ENCODE data around the gene CASZ1.

CASZ1 gene

GRCh38 chr1:10816743-10817369 lies 20.4 kb upstream of the CASZ1 start:
- TF ChIP-seq CTCF (IDR thresholded peaks at IDR 0.05; ENCODE audit: low read depth, low read length, missing control alignments), result no peak
- no peak overlapping the region for H3K4me3 ChIP-seq (replicated peaks; ENCODE audit: low read depth, low read length)
- DNase-seq (ENCODE audit: extremely low read depth, low read depth), result no peak

- H3K4me3 ChIP-seq (replicated peaks; ENCODE audit: low read depth, low read length), result no peak overlapping the region
- no peak for DNase-seq (ENCODE audit: extremely low read depth, low read depth)
- no peak for TF ChIP-seq CTCF (IDR thresholded peaks at IDR 0.05; ENCODE audit: low read depth, low read length, missing control alignments)
Observed at GRCh38 chr1:10816233-10816632, 19.8 kb upstream of the CASZ1 start.

- no peak for DNase-seq (ENCODE audit: extremely low read depth, low read depth)
- no peak overlapping the region for H3K4me3 ChIP-seq (replicated peaks; ENCODE audit: low read depth, low read length)
- no peak for TF ChIP-seq CTCF (IDR thresholded peaks at IDR 0.05; ENCODE audit: low read depth, low read length, missing control alignments)
Observed at GRCh38 chr1:10815858-10816195, 19.4 kb upstream of the CASZ1 start.

GRCh38 chr1:10814976-10815857 lies 18.8 kb upstream of the CASZ1 start:
- no peak for DNase-seq (ENCODE audit: extremely low read depth, low read depth)
- no peak overlapping the region for H3K4me3 ChIP-seq (replicated peaks; ENCODE audit: low read depth, low read length)
- TF ChIP-seq CTCF (IDR thresholded peaks at IDR 0.05; ENCODE audit: low read depth, low read length, missing control alignments), result no peak

- no peak for DNase-seq (ENCODE audit: extremely low read depth, low read depth)
- no peak overlapping the region for H3K4me3 ChIP-seq (replicated peaks; ENCODE audit: low read depth, low read length)
- no peak for TF ChIP-seq CTCF (IDR thresholded peaks at IDR 0.05; ENCODE audit: low read depth, low read length, missing control alignments)
Observed at GRCh38 chr1:10814312-10814711, 17.9 kb upstream of the CASZ1 start.

GRCh38 chr1:10813799-10814198 lies 17.4 kb upstream of the CASZ1 start:
- no peak for TF ChIP-seq CTCF (IDR thresholded peaks at IDR 0.05; ENCODE audit: low read depth, low read length, missing control alignments)
- no peak overlapping the region for H3K4me3 ChIP-seq (replicated peaks; ENCODE audit: low read depth, low read length)
- no peak for DNase-seq (ENCODE audit: extremely low read depth, low read depth)

Measured in HFF-Myc (cell line).